ENCODE data around the gene KRT1.

- TF ChIP-seq, protein P1, sequence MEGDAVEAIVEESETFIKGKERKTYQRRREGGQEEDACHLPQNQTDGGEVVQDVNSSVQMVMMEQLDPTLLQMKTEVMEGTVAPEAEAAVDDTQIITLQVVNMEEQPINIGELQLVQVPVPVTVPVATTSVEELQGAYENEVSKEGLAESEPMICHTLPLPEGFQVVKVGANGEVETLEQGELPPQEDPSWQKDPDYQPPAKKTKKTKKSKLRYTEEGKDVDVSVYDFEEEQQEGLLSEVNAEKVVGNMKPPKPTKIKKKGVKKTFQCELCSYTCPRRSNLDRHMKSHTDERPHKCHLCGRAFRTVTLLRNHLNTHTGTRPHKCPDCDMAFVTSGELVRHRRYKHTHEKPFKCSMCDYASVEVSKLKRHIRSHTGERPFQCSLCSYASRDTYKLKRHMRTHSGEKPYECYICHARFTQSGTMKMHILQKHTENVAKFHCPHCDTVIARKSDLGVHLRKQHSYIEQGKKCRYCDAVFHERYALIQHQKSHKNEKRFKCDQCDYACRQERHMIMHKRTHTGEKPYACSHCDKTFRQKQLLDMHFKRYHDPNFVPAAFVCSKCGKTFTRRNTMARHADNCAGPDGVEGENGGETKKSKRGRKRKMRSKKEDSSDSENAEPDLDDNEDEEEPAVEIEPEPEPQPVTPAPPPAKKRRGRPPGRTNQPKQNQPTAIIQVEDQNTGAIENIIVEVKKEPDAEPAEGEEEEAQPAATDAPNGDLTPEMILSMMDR (conservative IDR thresholded peaks at IDR 0.05 in 1 of 2, IDR thresholded peaks at IDR 0.05 in 1 of 2; ENCODE audit: low read depth in 1 of 2, low read length in 2 of 2) = no peak
- no peak for TF ChIP-seq EZH2 (IDR thresholded peaks at IDR 0.05; ENCODE audit: low read length, missing control alignments)
Measured at GRCh38 chr12:52636189-52636588, 44.0 kb downstream of the KRT1 start.

Measured in fibroblast of lung (primary cell).